ENCODE results near the gene LMF1. TPM values are rescaled to one million over a fixed set of nuclear protein-coding genes. Genes with fewer than 3 reads are reported as not detected.

The LMF1 gene
- total and polyA plus RNA-seq, 2 of the 13 experiments (the other 11 are each of a cell fraction or from before 2014, with no cell fraction given): 6.8 to 8.5 TPM

DNA sequence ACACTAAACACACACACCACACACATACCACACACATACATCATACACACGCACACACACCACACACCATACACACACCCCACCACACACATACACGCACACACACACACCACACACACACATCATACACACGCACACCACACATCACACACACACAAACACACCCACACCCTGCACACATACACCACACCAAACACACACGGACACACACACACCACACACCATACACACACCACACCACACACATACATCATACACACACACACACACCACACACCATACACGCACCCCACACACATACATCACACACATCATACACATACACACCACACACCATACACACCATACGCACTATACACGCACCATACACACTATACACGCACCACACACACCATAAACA, 7.1 kb upstream of the LMF1 start:
- FAIRE-seq: peak; percentile 39
- 45% methylated on average over 8 of the region's 8 CpGs for WGBS (ENCODE audit: low lambda C conversion rate)
- Histone ChIP-seq H2AFZ (ENCODE audit: low read length) (no peak overlapping the region), H3K4me1 (ENCODE audit: insufficient read depth, low read length) (peaks cover 44% of the 10 kb centered on the region), H3K4me2 (ENCODE audit: low read depth, low read length) (no peak overlapping the region), H3K27me3 (ENCODE audit: control insufficient read depth in 1 of 2, insufficient read depth in 2 of 2, low read length in 2 of 2) (peaks cover 20 to 81% of the 10 kb centered on the region in 2 experiments), H3K79me2 (ENCODE audit: insufficient read depth, low read length) (no peaks in the 10 kb centered on the region), H4K20me1 (ENCODE audit: insufficient read depth, low read length) (no peaks in the 10 kb centered on the region), H3K4me3 (replicated peaks in 1 of 3; ENCODE audit: insufficient read depth in 1 of 3, low read depth in 2 of 3, low read length in 3 of 3) (no peak overlapping the region), H3K36me3 (replicated peaks in 1 of 2; ENCODE audit: control insufficient read depth in 1 of 2, insufficient read depth in 2 of 2, low read length in 2 of 2) (no peaks in the 10 kb centered on the region), H3K9ac (ENCODE audit: insufficient read depth, low read depth, low read length) (no peak overlapping the region), H3K9me3 (ENCODE audit: low read length) (no peaks in the 10 kb centered on the region), H3K27ac (ENCODE audit: extremely low read length, insufficient read depth, low read length) (no peak overlapping the region)
- ChIA-PET POLR2A (no interaction called here), CTCF (ENCODE audit: low intra/inter-chr PET ratio, low total read pairs) (no interaction called here)
- DNase-seq (ENCODE audit: low spot score): no peak
- TF ChIP-seq HMGA1 (CRISPR knock-in tag; conservative IDR thresholded peaks at IDR 0.05) (no peak), HNRNPL (IDR thresholded peaks at IDR 0.05; ENCODE audit: low read depth, low read length) (0 out of 2 replicates have a peak, but pooled peaks have one; percentile 29), RAD51 (IDR thresholded peaks at IDR 0.05; ENCODE audit: borderline replicate concordance) (0 out of 2 replicates have a peak, but pooled peaks have one; percentile 5), HDAC1 (CRISPR knock-in tag; IDR thresholded peaks at IDR 0.05) (no peak)
- TF ChIP-seq, protein P1, sequence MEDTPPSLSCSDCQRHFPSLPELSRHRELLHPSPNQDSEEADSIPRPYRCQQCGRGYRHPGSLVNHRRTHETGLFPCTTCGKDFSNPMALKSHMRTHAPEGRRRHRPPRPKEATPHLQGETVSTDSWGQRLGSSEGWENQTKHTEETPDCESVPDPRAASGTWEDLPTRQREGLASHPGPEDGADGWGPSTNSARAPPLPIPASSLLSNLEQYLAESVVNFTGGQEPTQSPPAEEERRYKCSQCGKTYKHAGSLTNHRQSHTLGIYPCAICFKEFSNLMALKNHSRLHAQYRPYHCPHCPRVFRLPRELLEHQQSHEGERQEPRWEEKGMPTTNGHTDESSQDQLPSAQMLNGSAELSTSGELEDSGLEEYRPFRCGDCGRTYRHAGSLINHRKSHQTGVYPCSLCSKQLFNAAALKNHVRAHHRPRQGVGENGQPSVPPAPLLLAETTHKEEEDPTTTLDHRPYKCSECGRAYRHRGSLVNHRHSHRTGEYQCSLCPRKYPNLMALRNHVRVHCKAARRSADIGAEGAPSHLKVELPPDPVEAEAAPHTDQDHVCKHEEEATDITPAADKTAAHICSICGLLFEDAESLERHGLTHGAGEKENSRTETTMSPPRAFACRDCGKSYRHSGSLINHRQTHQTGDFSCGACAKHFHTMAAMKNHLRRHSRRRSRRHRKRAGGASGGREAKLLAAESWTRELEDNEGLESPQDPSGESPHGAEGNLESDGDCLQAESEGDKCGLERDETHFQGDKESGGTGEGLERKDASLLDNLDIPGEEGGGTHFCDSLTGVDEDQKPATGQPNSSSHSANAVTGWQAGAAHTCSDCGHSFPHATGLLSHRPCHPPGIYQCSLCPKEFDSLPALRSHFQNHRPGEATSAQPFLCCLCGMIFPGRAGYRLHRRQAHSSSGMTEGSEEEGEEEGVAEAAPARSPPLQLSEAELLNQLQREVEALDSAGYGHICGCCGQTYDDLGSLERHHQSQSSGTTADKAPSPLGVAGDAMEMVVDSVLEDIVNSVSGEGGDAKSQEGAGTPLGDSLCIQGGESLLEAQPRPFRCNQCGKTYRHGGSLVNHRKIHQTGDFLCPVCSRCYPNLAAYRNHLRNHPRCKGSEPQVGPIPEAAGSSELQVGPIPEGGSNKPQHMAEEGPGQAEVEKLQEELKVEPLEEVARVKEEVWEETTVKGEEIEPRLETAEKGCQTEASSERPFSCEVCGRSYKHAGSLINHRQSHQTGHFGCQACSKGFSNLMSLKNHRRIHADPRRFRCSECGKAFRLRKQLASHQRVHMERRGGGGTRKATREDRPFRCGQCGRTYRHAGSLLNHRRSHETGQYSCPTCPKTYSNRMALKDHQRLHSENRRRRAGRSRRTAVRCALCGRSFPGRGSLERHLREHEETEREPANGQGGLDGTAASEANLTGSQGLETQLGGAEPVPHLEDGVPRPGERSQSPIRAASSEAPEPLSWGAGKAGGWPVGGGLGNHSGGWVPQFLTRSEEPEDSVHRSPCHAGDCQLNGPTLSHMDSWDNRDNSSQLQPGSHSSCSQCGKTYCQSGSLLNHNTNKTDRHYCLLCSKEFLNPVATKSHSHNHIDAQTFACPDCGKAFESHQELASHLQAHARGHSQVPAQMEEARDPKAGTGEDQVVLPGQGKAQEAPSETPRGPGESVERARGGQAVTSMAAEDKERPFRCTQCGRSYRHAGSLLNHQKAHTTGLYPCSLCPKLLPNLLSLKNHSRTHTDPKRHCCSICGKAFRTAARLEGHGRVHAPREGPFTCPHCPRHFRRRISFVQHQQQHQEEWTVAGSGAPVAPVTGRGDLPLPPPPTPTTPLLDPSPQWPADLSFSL (CRISPR knock-in tag; IDR thresholded peaks at IDR 0.05): peak; percentile 85
- intact Hi-C loops (cut with micrococcal nuclease; ENCODE audit: unreplicated experiment) (no loop called here), in situ Hi-C loops (cut with HindIII; ENCODE audit: extremely low pct_ligation_motif_present, low pct_unique_long_range_greater_than_20kb) (no loop called here)
- no TSS peak for BruUV-seq (replicated peaks)
- ATAC-seq: no peak

Data from HepG2 (cell line).